GM10266 (cell line): ENCODE results near the gene SORT1.

ENCODE experiments used
- DNase-seq: peaks from one replicate; pipeline ENCODE4 v3.0.0; 2012; ENCODE audit errors: extremely low spot score
- CTCF ChIP-seq: IDR thresholded peaks from 2 replicates; pipeline ENCODE4 v1.5.1; 2012; ENCODE audit warnings: mild to moderate bottlenecking, low read depth; ENCODE audit not compliant: control insufficient read depth, insufficient read depth; ENCODE audit errors: missing control alignments

The SORT1 gene

GRCh38 chr1:109262231-109263055 lies 135.3 kb downstream of the SORT1 start:
- no peak for TF ChIP-seq CTCF
- no peak for DNase-seq

- DNase-seq = no peak
- no peak for TF ChIP-seq CTCF
Observed at GRCh38 chr1:109261578-109261977, 136.1 kb downstream of the SORT1 start.

- no peak for TF ChIP-seq CTCF
- DNase-seq = no peak
Observed at GRCh38 chr1:109261006-109261405, 136.7 kb downstream of the SORT1 start.

- DNase-seq = no peak
- no peak for TF ChIP-seq CTCF
Observed at GRCh38 chr1:109259674-109260557, 137.8 kb downstream of the SORT1 start.
